Measurements from ENCODE around the gene ARF1. TPM values are rescaled to one million over a fixed set of nuclear protein-coding genes. Genes with fewer than 3 reads are reported as not detected.

The ARF1 gene
- total and polyA plus RNA-seq, 7 donors, result 176 to 612 (median 295) TPM

- Histone ChIP-seq H3K36me3 (ENCODE audit: insufficient read depth in 1 of 2, low read depth in 1 of 2) (no peaks in the 10 kb centered on the region), H3K9me3 (no peaks in the 10 kb centered on the region), H3K4me3 (no peak overlapping the region), H3K27me3 (ENCODE audit: insufficient read depth in 3 of 3, low read length in 2 of 3) (peaks cover 0 to 27% (median 12%) of the 10 kb centered on the region in 3 donors), H3K27ac (no peak overlapping the region), H3K4me1 (no peaks in the 10 kb centered on the region)
- WGBS, 3 donors, result 44 to 59% (median 47%) methylated on average over 22 to 23 of the region's 23 CpGs
- TF ChIP-seq CTCF (IDR thresholded peaks at IDR 0.05), result no peak
- ATAC-seq (no peak), DNase-seq (no peak)
- intact Hi-C loops (cut with DNase I), result loop anchor here in 1 of 2 donors (10.0 kb wide), 1 partner anchor 308 kb away; no protein-coding TSS in a partner anchor
These were observed 9.2 kb upstream of the ARF1 start for GRCh38 chr1:228073061-228073856.

GRCh38 chr1:228073857-228074545 is 8.5 kb upstream of the ARF1 start:
- no peaks in the 10 kb centered on the region for H3K36me3 ChIP-seq (ENCODE audit: insufficient read depth in 1 of 2, low read depth in 1 of 2)
- 24 to 28% (median 25%) methylated on average over 16 of the region's 16 CpGs for WGBS, 3 donors
- ATAC-seq, result peak; percentile 38 to 54 (median 52)
- peaks cover 0 to 27% (median 11%) of the 10 kb centered on the region in 3 donors for H3K27me3 ChIP-seq (ENCODE audit: insufficient read depth in 3 of 3, low read length in 2 of 3)
- peak; percentile 27 for TF ChIP-seq CTCF (IDR thresholded peaks at IDR 0.05)
- H3K27ac ChIP-seq, result no peak overlapping the region
- intact Hi-C loops (cut with DNase I), result loop anchor here in 1 of 2 donors (10.0 kb wide), 1 partner anchor 309 kb away; no protein-coding TSS in a partner anchor
- H3K4me3 ChIP-seq, result no peak overlapping the region
- H3K9me3 ChIP-seq, result no peaks in the 10 kb centered on the region
- H3K4me1 ChIP-seq, result no peaks in the 10 kb centered on the region
- no peak for DNase-seq

GRCh38 chr1:228074954-228075730 is 7.4 kb upstream of the ARF1 start:
- ATAC-seq (peak in 2 of 4 donors; percentile 15 to 24), DNase-seq (peak; percentile 15 to 38)
- no peak overlapping the region for H3K4me3 ChIP-seq
- WGBS, 3 donors, result 29 to 35% (median 30%) methylated on average over 18 of the region's 18 CpGs
- peaks cover 0 to 27% (median 9%) of the 10 kb centered on the region in 3 donors for H3K27me3 ChIP-seq (ENCODE audit: insufficient read depth in 3 of 3, low read length in 2 of 3)
- no peak for TF ChIP-seq CTCF (IDR thresholded peaks at IDR 0.05)
- intact Hi-C loops (cut with DNase I), result loop anchor here in 1 of 2 donors (10.0 kb wide), 1 partner anchor 310 kb away; no protein-coding TSS in a partner anchor
- no peaks in the 10 kb centered on the region for H3K9me3 ChIP-seq
- H3K4me1 ChIP-seq, result no peaks in the 10 kb centered on the region
- no peak overlapping the region for H3K27ac ChIP-seq
- no peaks in the 10 kb centered on the region for H3K36me3 ChIP-seq (ENCODE audit: insufficient read depth in 1 of 2, low read depth in 1 of 2)

GRCh38 chr1:228075801-228076271 is 6.7 kb upstream of the ARF1 start:
- no peak overlapping the region for H3K27ac ChIP-seq
- H3K4me1 ChIP-seq, result peaks cover under 1% of the 10 kb centered on the region
- no peak for TF ChIP-seq CTCF (IDR thresholded peaks at IDR 0.05)
- no peak overlapping the region for H3K4me3 ChIP-seq
- no peak for ATAC-seq
- no peaks in the 10 kb centered on the region for H3K9me3 ChIP-seq
- peaks cover 0 to 27% (median 7%) of the 10 kb centered on the region in 3 donors for H3K27me3 ChIP-seq (ENCODE audit: insufficient read depth in 3 of 3, low read length in 2 of 3)
- WGBS, 3 donors, result 62 to 70% (median 65%) methylated on average over 9 of the region's 9 CpGs
- intact Hi-C loops (cut with DNase I), result loop anchor here in 1 of 2 donors (10.0 kb wide), 1 partner anchor 311 kb away; no protein-coding TSS in a partner anchor
- DNase-seq, result no peak
- no peaks in the 10 kb centered on the region for H3K36me3 ChIP-seq (ENCODE audit: insufficient read depth in 1 of 2, low read depth in 1 of 2)
